Caco-2 (cell line): ENCODE results near the gene TRIM9. TPM values are rescaled to one million over a fixed set of nuclear protein-coding genes. Genes with fewer than 3 reads are reported as not detected.

Experiments
- BruUV-seq: library from RNA; stranded (reverse); fragments of 400-500 nt; replicated peaks from 2 replicates; lab custom pipeline; 2021; lab: Mats Ljungman, UMichigan
- CTCF ChIA-PET: fragments of 300-600 bp; sonication (Branson Sonifier 250); formaldehyde crosslinking; loops from one replicate; lab custom pipeline; 2022; ENCODE audit warnings: antibody characterized with exemption; lab: Charles Lee
- POLR2A ChIA-PET: fragments of 300-600 bp; sonication (Branson Sonifier 250); formaldehyde crosslinking; loops from one replicate; lab custom pipeline; 2022; ENCODE audit warnings: antibody characterized with exemption; lab: Charles Lee
- DNase-seq, 2 experiments: peaks; one replicate each; pipeline versions ENCODE4 v3.0.0 to v3.0.0-alpha.2; 2020 to 2022
- H3K27me3 ChIP-seq: replicated peaks from 2 replicates; pipeline ENCODE4 v1.6.0; 2011; ENCODE audit warnings: low read length; ENCODE audit not compliant: control insufficient read depth, insufficient read depth
- H3K36me3 ChIP-seq: 2 replicates; pipeline ENCODE4 v1.5.1; 2011; ENCODE audit warnings: low read length; ENCODE audit not compliant: control insufficient read depth, insufficient read depth
- H3K4me1 ChIP-seq: fragments of 250-450 bp; sonication (Bioruptor Pico); 2 replicates; pipeline ENCODE4 v1.5.1; 2020; ENCODE audit warnings: mild to moderate bottlenecking
- H3K4me3 ChIP-seq: 2 replicates; pipeline ENCODE4 v1.5.1; 2011; ENCODE audit warnings: low read depth, mild to moderate bottlenecking, control low read depth, low read length
- H3K9me3 ChIP-seq: fragments of 250-450 bp; sonication (Bioruptor Pico); 2 replicates; pipeline ENCODE4 v1.5.1; 2020; ENCODE audit warnings: mild to moderate bottlenecking, moderate library complexity
- H3K27ac Mint-ChIP-seq: one replicate; pipeline ENCODE4 v1.8.0; 2022; ENCODE audit warnings: mixed read lengths; ENCODE audit not compliant: unreplicated experiment
- H3K27me3 Mint-ChIP-seq: one replicate; pipeline ENCODE4 v1.8.0; 2022; ENCODE audit warnings: mixed read lengths; ENCODE audit not compliant: insufficient read depth, unreplicated experiment
- H3K36me3 Mint-ChIP-seq: one replicate; pipeline ENCODE4 v1.8.0; 2022; ENCODE audit warnings: mild to moderate bottlenecking, mixed read lengths; ENCODE audit not compliant: insufficient read depth, unreplicated experiment
- H3K4me1 Mint-ChIP-seq: one replicate; pipeline ENCODE4 v1.8.0; 2022; ENCODE audit warnings: low read depth, mixed read lengths; ENCODE audit not compliant: unreplicated experiment
- H3K4me3 Mint-ChIP-seq: one replicate; pipeline ENCODE4 v1.8.0; 2022; ENCODE audit warnings: mild to moderate bottlenecking, moderate library complexity, mixed read lengths; ENCODE audit not compliant: unreplicated experiment
- H3K9me3 Mint-ChIP-seq: one replicate; pipeline ENCODE4 v1.8.0; 2022; ENCODE audit warnings: mixed read lengths; ENCODE audit not compliant: unreplicated experiment
- CTCF ChIP-seq, 2 experiments: fragments of 200-600 bp in 1 of 2; IDR thresholded peaks; 1 replicate in 1 of 2; 2 replicates in 1 of 2; pipeline versions ENCODE4 v1.5.1 to v1.8.0; 2011 to 2022; ENCODE audit warnings: antibody characterized with exemption in 1 of 2, control low read depth in 1 of 2, inconsistent platforms in 1 of 2, low read depth in 1 of 2, low read length in 1 of 2, mild to moderate bottlenecking in 1 of 2, moderate library complexity in 1 of 2; ENCODE audit not compliant: insufficient read depth in 1 of 2, severe bottlenecking in 1 of 2, unreplicated experiment in 1 of 2
- intact Hi-C: fragments of 100-400 bp; cut with micrococcal nuclease; formaldehyde crosslinking; loops from one replicate; pipeline ENCODE4 v1.10.0; 2022; ENCODE audit not compliant: unreplicated experiment
- total RNA-seq: library from RNA; stranded (reverse); gene quantifications from 2 replicates; pipeline ENCODE4 v1.2.3, GENCODE V29; 2022

The TRIM9 gene
- total RNA-seq, 1 experiment from 2014 or later: 2.7 TPM

GRCh38 chr14:50951032-50951431, 143.9 kb downstream of the TRIM9 start:
- TF ChIP-seq CTCF (IDR thresholded peaks at IDR 0.05; ENCODE audit: insufficient read depth in 1 of 2, low read depth in 1 of 2, low read length in 1 of 2, severe bottlenecking in 1 of 2, unreplicated experiment in 1 of 2): no peak
- Histone ChIP-seq H3K27me3 (no peaks in the 10 kb centered on the region), H3K4me1 (peaks cover 6% of the 10 kb centered on the region; the same call in 1 of the 2 replicates), H3K36me3 (no peaks in the 10 kb centered on the region), H3K4me3 (no peak overlapping the region), H3K9me3 (no peaks in the 10 kb centered on the region)
- BruUV-seq: no TSS peak
- Mint-ChIP-seq H3K4me3 (no peak overlapping the region), H3K27me3 (no peaks in the 10 kb centered on the region), H3K4me1 (peaks cover 13% of the 10 kb centered on the region), H3K36me3 (no peaks in the 10 kb centered on the region), H3K9me3 (no peaks in the 10 kb centered on the region), H3K27ac (no peak overlapping the region)
- intact Hi-C loops: no loop called here
- CTCF ChIA-PET: no interaction called here
- no peak for DNase-seq
- POLR2A ChIA-PET: interaction anchor here (0.6 kb wide), 1 partner anchor 7 kb away, joined by 14 read pairs; no protein-coding TSS in a partner anchor

DNA sequence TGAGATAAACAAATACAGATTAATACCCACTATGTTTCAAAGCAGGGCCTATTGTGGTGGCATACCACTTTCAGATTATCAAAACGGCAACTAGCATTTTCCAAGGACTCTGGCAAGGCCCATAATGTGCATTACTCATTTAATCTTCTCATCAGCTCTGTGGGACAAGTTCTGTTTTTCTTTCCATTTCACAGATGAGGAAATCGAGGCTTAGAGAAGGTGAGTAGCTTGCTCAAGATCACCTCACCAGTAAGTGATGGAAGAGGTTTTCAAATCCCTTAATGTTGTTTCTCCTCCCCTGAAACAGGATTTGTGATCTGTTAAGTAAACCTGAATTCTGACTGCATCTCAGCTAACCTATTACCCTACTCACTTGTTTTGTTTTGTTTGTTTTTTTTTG, 146.7 kb downstream of the TRIM9 start:
- no peak overlapping the region for H3K4me3 ChIP-seq
- intact Hi-C loops: no loop called here
- POLR2A ChIA-PET: no interaction called here
- Mint-ChIP-seq H3K4me1 (peaks cover 3% of the 10 kb centered on the region), H3K27me3 (no peaks in the 10 kb centered on the region), H3K4me3 (no peak overlapping the region), H3K9me3 (no peaks in the 10 kb centered on the region), H3K36me3 (no peaks in the 10 kb centered on the region), H3K27ac (no peak overlapping the region)
- H3K9me3 ChIP-seq: no peaks in the 10 kb centered on the region
- TF ChIP-seq CTCF (IDR thresholded peaks at IDR 0.05; ENCODE audit: insufficient read depth in 1 of 2, low read depth in 1 of 2, low read length in 1 of 2, severe bottlenecking in 1 of 2, unreplicated experiment in 1 of 2): no peak
- no TSS peak for BruUV-seq
- DNase-seq: no peak
- CTCF ChIA-PET: no interaction called here
- no peaks in the 10 kb centered on the region; the same call in 1 of the 2 replicates for H3K4me1 ChIP-seq
- no peaks in the 10 kb centered on the region for H3K36me3 ChIP-seq
- H3K27me3 ChIP-seq: no peaks in the 10 kb centered on the region

DNA sequence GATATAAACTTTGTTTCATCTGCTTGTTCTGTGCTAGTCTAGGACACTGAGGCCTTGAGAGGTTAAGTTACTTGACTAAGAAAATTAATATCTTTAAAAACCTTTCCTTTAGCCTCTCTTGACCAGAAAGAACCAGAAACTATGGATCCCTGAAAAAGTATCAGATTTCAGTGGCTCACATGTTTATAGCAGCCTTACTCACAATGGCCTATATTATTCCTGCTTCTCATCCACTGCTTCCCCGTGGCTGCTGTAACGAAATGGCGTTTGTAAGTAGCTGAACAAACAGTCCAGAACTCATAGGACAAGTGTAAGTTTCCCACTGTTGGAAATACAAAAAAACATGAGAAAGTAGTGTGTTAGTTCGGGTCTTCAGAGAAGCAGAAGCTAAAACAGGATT, 147.5 kb downstream of the TRIM9 start:
- Histone ChIP-seq H3K4me3 (no peak overlapping the region), H3K27me3 (no peaks in the 10 kb centered on the region), H3K36me3 (no peaks in the 10 kb centered on the region), H3K4me1 (no peaks in the 10 kb centered on the region; the same call in 1 of the 2 replicates), H3K9me3 (no peaks in the 10 kb centered on the region)
- Mint-ChIP-seq H3K9me3 (no peaks in the 10 kb centered on the region), H3K36me3 (no peaks in the 10 kb centered on the region), H3K4me1 (peaks cover 7% of the 10 kb centered on the region), H3K4me3 (no peak overlapping the region), H3K27me3 (no peaks in the 10 kb centered on the region), H3K27ac (no peak overlapping the region)
- no peak for DNase-seq
- ChIA-PET POLR2A (no interaction called here), CTCF (no interaction called here)
- TF ChIP-seq CTCF (IDR thresholded peaks at IDR 0.05; ENCODE audit: insufficient read depth in 1 of 2, low read depth in 1 of 2, low read length in 1 of 2, severe bottlenecking in 1 of 2, unreplicated experiment in 1 of 2): no peak
- BruUV-seq: no TSS peak
- intact Hi-C loops: no loop called here
